Endodermal cell (in vitro differentiated cells): ENCODE measurements around the gene DPP6. TPM values are rescaled to one million over a fixed set of nuclear protein-coding genes. Genes with fewer than 3 reads are reported as not detected.

ENCODE experiments used
- DNase-seq: peaks from one replicate; pipeline ENCODE4 v3.0.0-alpha.2; 2017
- H3K27ac ChIP-seq: 2 replicates; pipeline ENCODE4 v1.5.1; 2013; ENCODE audit warnings: mild to moderate bottlenecking, low read depth, low read length, moderate library complexity
- H3K27me3 ChIP-seq: 2 replicates; pipeline ENCODE4 v1.6.1; 2013; ENCODE audit warnings: mild to moderate bottlenecking, low read length, moderate library complexity; ENCODE audit not compliant: insufficient read depth, control insufficient read depth, poor library complexity, severe bottlenecking
- H3K36me3 ChIP-seq: 2 replicates; pipeline ENCODE4 v1.7.0; 2013; ENCODE audit warnings: mild to moderate bottlenecking, low read length, moderate library complexity; ENCODE audit not compliant: control insufficient read depth, insufficient read depth
- H3K4me1 ChIP-seq: one replicate; pipeline ENCODE4 v1.7.0; 2013; ENCODE audit warnings: low read length; ENCODE audit not compliant: control insufficient read depth, insufficient read depth
- H3K4me3 ChIP-seq: 2 replicates; pipeline ENCODE4 v1.5.1; 2013; ENCODE audit warnings: mild to moderate bottlenecking, low read length, moderate library complexity
- H3K9ac ChIP-seq: 2 replicates; pipeline ENCODE4 v1.6.1; 2013; ENCODE audit warnings: mild to moderate bottlenecking, low read length, moderate library complexity; ENCODE audit not compliant: poor library complexity, severe bottlenecking; ENCODE audit errors: extremely low read depth
- H3K9me3 ChIP-seq: 2 replicates; pipeline ENCODE4 v1.6.1; 2013; ENCODE audit warnings: mild to moderate bottlenecking, low read length, moderate library complexity; ENCODE audit not compliant: control insufficient read depth
- H3K27ac Mint-ChIP-seq: 2 replicates; pipeline ENCODE4 v1.8.0; 2020; ENCODE audit warnings: mixed read lengths
- H3K27me3 Mint-ChIP-seq: 2 replicates; pipeline ENCODE4 v1.8.0; 2021; ENCODE audit warnings: mild to moderate bottlenecking, mixed read lengths; ENCODE audit not compliant: insufficient read depth
- H3K36me3 Mint-ChIP-seq: 2 replicates; pipeline ENCODE4 v1.8.0; 2020; ENCODE audit warnings: low read depth, mixed read lengths
- H3K4me1 Mint-ChIP-seq: 2 replicates; pipeline ENCODE4 v1.8.0; 2020; ENCODE audit warnings: mixed read lengths
- H3K4me3 Mint-ChIP-seq: 2 replicates; pipeline ENCODE4 v1.8.0; 2020; ENCODE audit warnings: mild to moderate bottlenecking, moderate library complexity, mixed read lengths
- H3K9me3 Mint-ChIP-seq: 2 replicates; pipeline ENCODE4 v1.8.0; 2020; ENCODE audit warnings: mild to moderate bottlenecking, mixed read lengths
- WGBS, 2 experiments: methylation state at CpG; one replicate each; pipeline versions ENCODE4 v1.1.5 to v1.1.7; 2013; ENCODE audit warnings: missing lambda C conversion rate in 2 of 2, mixed read lengths in 1 of 2; ENCODE audit not compliant: insufficient coverage in 1 of 2, insufficient read length in 1 of 2; 5-methylcytosine and 5-hydroxymethylcytosine counted together
- total RNA-seq, 2 donors: library from RNA; stranded (reverse); fragmentation: NEBNext Ultra II Directional in 1 of 2; extraction: Animal tissue kit (Norgen Biotek cat#: 25700) in 1 of 2; gene quantifications; 2 replicates in 1 of 2; 3 replicates in 1 of 2; pipeline ENCODE4 v1.2.1, GENCODE V29; 2021
- TF ChIP-seq, protein P1 (sequence below): fragments of 200-600 bp; sonication (generic); conservative IDR thresholded peaks from 2 replicates; pipeline ENCODE4 v1.5.0; 2021; ENCODE audit warnings: antibody characterized with exemption, mild to moderate bottlenecking

Gene DPP6
- total RNA-seq, 2 donors from 2014 or later, result 1.7 to 3.0 TPM

DNA sequence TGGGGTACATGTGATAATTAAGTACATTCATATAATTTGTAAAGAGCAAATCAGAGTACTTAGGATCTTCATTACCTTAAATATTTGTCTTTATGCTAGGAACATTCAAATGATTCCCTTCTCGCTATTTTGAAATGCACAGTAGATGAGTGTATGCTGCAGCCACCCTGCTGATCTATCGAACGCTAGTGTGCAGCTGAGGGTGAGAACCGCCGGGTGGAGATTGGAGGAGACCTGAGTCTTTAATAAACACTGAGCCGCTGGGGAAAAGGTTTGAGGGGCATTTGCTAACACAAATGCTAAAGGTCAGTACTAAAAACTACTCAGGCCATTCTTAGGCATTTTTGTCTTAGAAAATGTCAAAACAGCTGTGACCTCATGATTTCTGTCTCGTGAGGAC lies 148.0 kb downstream of the DPP6 start:
- no peaks in the 10 kb centered on the region for H3K9me3 ChIP-seq
- TF ChIP-seq, protein P1, sequence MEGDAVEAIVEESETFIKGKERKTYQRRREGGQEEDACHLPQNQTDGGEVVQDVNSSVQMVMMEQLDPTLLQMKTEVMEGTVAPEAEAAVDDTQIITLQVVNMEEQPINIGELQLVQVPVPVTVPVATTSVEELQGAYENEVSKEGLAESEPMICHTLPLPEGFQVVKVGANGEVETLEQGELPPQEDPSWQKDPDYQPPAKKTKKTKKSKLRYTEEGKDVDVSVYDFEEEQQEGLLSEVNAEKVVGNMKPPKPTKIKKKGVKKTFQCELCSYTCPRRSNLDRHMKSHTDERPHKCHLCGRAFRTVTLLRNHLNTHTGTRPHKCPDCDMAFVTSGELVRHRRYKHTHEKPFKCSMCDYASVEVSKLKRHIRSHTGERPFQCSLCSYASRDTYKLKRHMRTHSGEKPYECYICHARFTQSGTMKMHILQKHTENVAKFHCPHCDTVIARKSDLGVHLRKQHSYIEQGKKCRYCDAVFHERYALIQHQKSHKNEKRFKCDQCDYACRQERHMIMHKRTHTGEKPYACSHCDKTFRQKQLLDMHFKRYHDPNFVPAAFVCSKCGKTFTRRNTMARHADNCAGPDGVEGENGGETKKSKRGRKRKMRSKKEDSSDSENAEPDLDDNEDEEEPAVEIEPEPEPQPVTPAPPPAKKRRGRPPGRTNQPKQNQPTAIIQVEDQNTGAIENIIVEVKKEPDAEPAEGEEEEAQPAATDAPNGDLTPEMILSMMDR, result no peak
- H3K36me3 Mint-ChIP-seq, result no peaks in the 10 kb centered on the region
- WGBS, 2 experiments, result 83 to 88% methylated on average over 6 to 7 of the region's 7 CpGs
- H3K27ac Mint-ChIP-seq, result no peak overlapping the region
- no peak for DNase-seq
- no peaks in the 10 kb centered on the region for H3K27me3 ChIP-seq
- no peaks in the 10 kb centered on the region for H3K36me3 ChIP-seq
- H3K9me3 Mint-ChIP-seq, result no peaks in the 10 kb centered on the region
- no peak overlapping the region for H3K4me3 Mint-ChIP-seq
- no peaks in the 10 kb centered on the region for H3K27me3 Mint-ChIP-seq
- no peaks in the 10 kb centered on the region for H3K4me1 ChIP-seq
- no peak overlapping the region for H3K4me3 ChIP-seq
- H3K4me1 Mint-ChIP-seq, result no peaks in the 10 kb centered on the region
- H3K27ac ChIP-seq, result no peak overlapping the region
- no peak overlapping the region for H3K9ac ChIP-seq

DNA sequence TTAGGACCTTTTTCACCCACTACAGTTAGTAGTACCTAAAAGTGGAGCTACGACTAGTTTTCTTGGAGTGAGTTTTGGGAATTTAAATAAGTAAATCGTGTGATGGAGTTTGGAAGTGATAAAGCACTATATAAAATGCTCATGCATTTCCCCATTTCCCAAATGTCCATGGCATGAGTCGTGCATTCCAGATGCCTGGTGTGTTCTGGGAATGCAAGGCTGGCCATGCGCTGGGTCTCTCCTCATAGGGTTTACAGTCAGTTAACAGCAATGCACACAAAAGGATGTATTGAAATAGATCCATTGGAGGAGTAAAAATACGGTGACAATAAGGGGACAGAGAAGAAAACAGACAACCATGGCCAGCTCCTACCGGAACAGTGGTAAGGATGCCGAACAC lies 149.8 kb downstream of the DPP6 start:
- Mint-ChIP-seq H3K27ac (no peak overlapping the region), H3K4me3 (no peak overlapping the region), H3K4me1 (no peaks in the 10 kb centered on the region), H3K9me3 (no peaks in the 10 kb centered on the region), H3K36me3 (no peaks in the 10 kb centered on the region), H3K27me3 (no peaks in the 10 kb centered on the region)
- Histone ChIP-seq H3K4me1 (no peaks in the 10 kb centered on the region), H3K27me3 (no peaks in the 10 kb centered on the region), H3K9me3 (no peaks in the 10 kb centered on the region), H3K36me3 (no peaks in the 10 kb centered on the region), H3K4me3 (no peak overlapping the region), H3K9ac (no peak overlapping the region), H3K27ac (no peak overlapping the region)
- WGBS, 2 experiments, result 86 to 95% methylated on average over 4 to 6 of the region's 7 CpGs
- DNase-seq, result no peak
- TF ChIP-seq, protein P1, result no peak

DNA sequence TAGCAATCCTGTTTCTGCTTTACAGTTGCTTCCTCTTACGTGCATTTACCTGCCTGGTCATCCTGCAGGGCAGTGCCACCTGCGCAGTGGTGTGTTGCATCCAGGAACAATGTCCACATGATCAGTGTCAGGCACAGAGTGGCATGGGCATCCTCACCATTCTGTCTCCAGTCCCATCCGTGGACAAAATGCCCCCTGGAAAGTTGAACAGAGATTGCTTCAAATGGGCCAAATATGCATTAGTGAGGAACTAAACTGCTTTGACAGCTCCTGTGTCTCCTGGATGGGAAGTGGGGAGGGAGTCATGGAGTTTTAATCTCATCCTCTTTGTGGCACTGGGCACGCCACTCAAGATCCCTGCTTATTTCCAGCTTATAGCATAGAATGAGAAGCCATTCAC lies 151.8 kb downstream of the DPP6 start:
- Histone ChIP-seq H3K27me3 (no peaks in the 10 kb centered on the region), H3K4me1 (no peaks in the 10 kb centered on the region), H3K9me3 (no peaks in the 10 kb centered on the region), H3K36me3 (no peaks in the 10 kb centered on the region), H3K27ac (no peak overlapping the region), H3K4me3 (no peak overlapping the region), H3K9ac (no peak overlapping the region)
- H3K27ac Mint-ChIP-seq, result no peak overlapping the region
- TF ChIP-seq, protein P1, result no peak
- no peaks in the 10 kb centered on the region for H3K27me3 Mint-ChIP-seq
- no peak for DNase-seq
- no peaks in the 10 kb centered on the region for H3K36me3 Mint-ChIP-seq
- no peaks in the 10 kb centered on the region for H3K4me1 Mint-ChIP-seq
- WGBS, 2 experiments, result 90 to 95% methylated on average over 2 to 4 of the region's 4 CpGs
- no peak overlapping the region for H3K4me3 Mint-ChIP-seq
- no peaks in the 10 kb centered on the region for H3K9me3 Mint-ChIP-seq
